ENCODE measurements around the gene ADCY2.

ADCY2 gene

GRCh38 chr5:7668161-7668560 is 272.2 kb downstream of the ADCY2 start:
- DNase-seq (ENCODE audit: low read depth): no peak

DNA sequence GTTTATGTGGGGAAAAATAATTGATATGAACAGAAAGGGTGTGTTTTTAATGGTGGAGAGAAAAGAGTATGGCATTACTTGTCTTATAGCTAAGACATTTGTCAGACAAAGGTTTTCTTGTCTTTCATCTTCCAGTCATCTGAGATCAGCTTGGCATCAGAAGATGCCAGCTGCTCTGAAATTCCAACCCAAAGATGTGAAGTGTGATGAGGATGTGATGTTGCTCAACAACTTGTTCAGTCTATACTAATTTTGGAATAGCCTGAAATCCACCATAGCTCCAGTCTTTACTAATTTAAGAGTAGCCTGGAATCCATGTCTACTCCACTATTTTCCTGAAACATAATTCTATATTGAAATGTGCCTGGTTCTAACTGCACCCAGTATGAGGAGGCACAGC is 272.7 kb downstream of the ADCY2 start:
- no peak for DNase-seq (ENCODE audit: low read depth)

DNA sequence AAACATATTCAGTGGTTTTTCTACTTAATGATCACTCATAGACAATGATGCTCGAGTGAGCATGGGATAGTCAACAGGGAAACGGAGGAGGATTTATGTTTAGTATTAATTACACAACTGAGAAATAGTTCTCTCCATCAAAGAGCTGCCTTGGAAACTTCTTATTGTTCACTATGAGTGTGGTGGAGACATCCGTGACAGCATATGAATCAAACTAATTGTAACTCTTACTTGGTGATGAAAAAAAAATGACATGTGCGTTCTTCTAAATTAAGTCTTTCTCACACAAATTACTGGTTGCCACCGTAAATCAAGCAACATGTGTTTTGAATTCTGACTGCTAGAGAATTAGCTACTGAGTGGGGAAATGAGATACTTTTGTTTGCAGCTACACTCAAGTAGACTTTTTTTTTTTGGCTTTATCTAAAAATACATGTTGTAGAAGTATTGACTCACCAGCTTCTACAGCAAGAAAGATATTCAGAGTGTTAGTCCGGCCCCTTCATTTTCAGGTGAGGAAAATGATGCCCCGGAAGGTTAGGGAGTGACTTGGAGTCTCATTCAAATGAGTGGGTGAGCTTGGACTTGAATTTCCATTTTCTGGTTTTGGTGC is 275.5 kb downstream of the ADCY2 start:
- DNase-seq (ENCODE audit: low read depth): no peak

GRCh38 chr5:7673658-7674057 is 277.7 kb downstream of the ADCY2 start:
- DNase-seq (ENCODE audit: low read depth): no peak

GRCh38 chr5:7676455-7676854 is 280.5 kb downstream of the ADCY2 start:
- DNase-seq (ENCODE audit: low read depth): no peak

DNA sequence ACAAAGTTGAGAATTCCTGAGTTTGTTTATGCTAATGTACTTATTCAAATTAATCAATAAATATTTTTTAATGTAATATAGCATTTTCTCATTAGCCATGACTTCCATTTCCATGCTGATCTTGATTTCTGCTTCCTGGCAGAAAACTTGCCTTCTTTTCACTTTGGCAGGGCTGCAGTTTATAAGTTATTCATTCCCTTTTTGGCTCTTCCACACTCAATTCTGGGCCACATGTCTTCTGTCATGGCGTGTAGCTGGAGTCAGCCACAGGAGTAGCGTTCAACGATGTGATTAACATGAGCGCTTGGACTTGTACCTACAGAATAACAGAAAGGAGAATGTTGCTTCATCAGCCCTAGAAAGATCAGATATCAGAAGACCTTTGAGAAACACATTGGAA is 282.1 kb downstream of the ADCY2 start:
- no peak for DNase-seq (ENCODE audit: low read depth)

DNA sequence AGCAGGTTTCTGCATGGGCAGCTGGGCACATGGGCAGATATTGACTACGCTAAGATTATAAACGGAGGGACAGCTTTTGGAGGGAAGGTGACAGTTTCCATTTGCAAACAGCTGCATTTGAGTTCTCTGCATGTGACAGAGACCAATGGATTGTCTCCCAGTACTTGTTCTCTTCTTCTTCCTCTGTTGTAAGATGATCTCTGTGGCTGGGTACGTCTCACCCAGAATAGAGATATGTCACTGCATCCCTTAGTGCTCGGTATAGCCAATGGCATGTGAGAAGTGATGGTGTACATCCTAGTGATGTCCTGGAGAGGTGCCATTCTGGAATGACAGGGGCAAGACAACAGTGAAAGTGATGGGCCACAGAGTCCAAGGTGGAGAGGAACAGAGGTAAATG is 283.7 kb downstream of the ADCY2 start:
- no peak for DNase-seq (ENCODE audit: low read depth)

DNA sequence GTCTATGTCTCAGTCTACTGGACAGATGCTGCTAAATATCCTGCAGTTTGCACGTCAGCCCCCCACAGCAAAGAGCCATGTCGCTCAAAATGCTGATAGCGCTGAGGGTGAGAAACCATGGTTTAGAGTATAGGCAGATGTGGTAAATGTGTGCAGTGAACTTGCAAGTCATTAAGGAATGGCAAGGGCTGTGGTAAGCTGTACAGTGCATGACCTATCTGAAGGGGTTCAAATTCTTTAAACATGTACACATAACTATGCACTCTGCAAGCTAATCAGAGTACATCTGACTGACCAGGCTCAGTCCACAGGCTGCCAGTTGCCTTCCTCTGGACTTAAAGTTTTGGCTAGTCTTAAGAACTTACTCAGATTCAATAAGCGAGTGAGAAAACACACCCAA is 284.3 kb downstream of the ADCY2 start:
- no peak for DNase-seq (ENCODE audit: low read depth)

- DNase-seq (ENCODE audit: low read depth): no peak
Measured at GRCh38 chr5:7682379-7682778, 286.4 kb downstream of the ADCY2 start.

- no peak for DNase-seq (ENCODE audit: low read depth)
Measured at GRCh38 chr5:7683753-7684152, 287.8 kb downstream of the ADCY2 start.

GRCh38 chr5:7684826-7685225 is 288.9 kb downstream of the ADCY2 start:
- no peak for DNase-seq (ENCODE audit: low read depth)

DNA sequence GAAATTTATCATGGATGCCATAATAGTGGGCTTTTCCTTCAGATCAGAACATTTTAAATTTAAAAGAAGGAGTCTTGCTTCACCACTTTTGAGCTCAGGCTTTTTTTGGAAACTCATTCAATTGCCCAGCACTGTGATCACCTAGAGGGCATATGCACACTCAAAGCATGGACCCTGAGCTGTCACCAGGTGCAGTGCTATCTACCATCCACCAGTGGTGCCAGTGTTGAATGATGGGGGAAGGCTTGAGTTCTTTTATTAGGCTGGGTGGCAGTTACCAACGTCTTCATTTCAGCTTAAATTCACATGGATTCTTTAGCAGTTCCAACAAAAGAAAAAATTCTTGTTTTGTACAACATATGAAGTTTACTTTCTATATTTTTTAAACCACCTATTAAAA is 290.9 kb downstream of the ADCY2 start:
- DNase-seq (ENCODE audit: low read depth): no peak

- no peak for DNase-seq (ENCODE audit: low read depth)
Measured at GRCh38 chr5:7690557-7690956, 294.6 kb downstream of the ADCY2 start.

DNA sequence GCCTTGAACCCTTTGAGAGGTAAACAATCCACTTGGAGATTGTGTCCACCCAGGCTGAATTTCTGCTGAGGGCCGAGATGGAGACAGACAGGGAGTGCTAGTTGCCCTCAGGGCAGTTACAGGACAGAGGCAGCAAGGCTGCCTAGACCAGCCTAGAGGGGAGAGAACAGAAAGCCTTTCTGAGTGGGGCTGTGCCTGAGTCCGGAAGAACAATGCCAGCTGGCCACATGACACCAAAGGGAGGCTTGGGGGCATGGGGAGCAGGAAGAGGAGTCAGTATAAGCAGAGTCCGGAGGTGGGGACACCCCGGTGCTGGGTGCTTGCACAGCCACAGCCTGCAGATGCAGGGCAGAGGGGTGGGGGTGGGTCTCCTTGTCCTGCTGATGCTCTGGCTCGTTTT is 309.3 kb downstream of the ADCY2 start:
- no peak for DNase-seq (ENCODE audit: low read depth)

- no peak for DNase-seq (ENCODE audit: low read depth)
Measured at GRCh38 chr5:7705736-7706135, 309.8 kb downstream of the ADCY2 start.

DNA sequence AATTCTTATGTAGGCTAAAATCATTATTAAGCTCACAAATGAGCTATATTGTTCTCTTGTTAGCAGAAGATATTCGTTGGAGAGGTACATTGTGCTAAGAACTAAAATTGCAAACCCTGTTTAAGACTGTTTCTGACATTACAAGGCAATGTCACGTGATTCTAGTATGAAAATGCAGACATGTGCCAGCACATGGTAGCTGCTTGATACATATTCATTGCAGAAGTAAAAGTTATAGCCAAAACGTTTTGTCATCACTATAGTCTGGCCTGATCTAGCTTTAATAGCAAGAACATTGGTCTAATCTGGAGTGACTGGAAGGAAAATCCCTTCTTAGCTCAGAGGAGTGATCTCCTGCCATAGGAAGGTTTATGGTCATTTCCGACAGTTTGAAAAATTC is 310.3 kb downstream of the ADCY2 start:
- DNase-seq (ENCODE audit: low read depth): no peak

- DNase-seq (ENCODE audit: low read depth): no peak
Measured at GRCh38 chr5:7714119-7714518, 318.2 kb downstream of the ADCY2 start.

- no peak for DNase-seq (ENCODE audit: low read depth)
Measured at GRCh38 chr5:7714697-7715096, 318.8 kb downstream of the ADCY2 start.

DNA sequence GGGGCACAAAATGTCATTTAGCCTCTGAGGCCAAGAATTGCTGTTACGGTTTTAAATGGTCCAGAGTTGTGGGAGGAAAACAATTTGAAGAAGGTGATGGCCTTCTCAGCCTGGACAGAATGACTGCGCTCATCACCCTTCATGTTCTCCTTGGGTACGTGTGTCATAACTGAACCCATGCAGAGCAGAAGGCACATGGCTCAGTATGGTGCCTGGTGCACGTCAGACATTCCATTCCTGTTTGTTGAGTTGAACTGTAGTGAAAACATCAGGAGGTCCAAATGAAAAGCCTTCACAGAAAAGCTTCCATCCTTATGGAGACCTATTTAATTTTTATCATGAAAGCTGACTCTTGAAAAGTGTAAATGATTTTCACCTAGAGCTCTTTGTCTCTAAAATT is 321.8 kb downstream of the ADCY2 start:
- no peak for DNase-seq (ENCODE audit: low read depth)

- no peak for DNase-seq (ENCODE audit: low read depth)
Measured at GRCh38 chr5:7728076-7728475, 332.1 kb downstream of the ADCY2 start.

DNA sequence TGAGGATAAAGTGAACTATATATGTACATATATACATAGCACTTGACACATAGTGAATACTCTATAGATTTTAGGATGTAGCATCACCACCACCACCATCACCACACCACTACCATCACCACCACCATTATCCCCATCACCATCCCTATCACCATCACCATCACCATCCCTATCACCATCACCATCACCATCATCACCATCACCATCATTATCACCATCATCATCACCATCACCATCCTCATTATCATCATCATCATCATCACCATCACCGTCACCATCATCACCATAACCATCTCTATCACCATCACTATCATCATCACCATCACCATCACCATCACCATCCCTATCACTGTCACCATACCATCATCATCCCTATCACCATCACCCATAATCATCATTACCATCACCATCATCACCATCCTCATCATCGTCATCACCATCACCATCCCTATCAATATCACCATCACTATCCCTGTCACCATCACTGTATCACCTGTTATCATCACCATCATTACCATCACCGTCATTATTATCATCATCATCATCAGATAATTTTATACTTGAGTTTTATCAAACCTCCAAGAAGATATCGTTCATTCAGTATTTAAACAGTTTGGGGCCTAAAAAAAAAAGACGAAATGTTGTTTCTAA is 345.6 kb downstream of the ADCY2 start:
- DNase-seq (ENCODE audit: low read depth): no peak

DNA sequence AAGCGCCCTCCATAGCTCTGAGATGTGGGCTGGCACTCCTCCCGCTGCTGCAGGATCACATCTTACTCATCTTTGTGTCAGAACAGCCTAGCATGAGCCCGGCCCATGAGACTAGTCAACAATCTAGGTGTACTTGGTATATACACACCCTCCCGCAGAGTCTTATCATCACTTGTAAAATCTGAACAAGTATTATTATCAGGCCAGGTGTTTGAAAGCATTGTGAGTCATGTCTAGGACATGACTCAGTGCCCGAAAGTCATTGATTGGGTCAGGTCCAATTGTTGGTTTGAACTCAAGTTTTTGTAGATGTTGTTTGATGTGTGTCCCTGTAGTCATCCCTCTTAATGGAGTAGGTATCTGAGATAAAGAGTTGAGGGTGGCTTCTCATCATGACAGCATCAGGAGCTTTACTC is 346.3 kb downstream of the ADCY2 start:
- no peak for DNase-seq (ENCODE audit: low read depth)

DNA sequence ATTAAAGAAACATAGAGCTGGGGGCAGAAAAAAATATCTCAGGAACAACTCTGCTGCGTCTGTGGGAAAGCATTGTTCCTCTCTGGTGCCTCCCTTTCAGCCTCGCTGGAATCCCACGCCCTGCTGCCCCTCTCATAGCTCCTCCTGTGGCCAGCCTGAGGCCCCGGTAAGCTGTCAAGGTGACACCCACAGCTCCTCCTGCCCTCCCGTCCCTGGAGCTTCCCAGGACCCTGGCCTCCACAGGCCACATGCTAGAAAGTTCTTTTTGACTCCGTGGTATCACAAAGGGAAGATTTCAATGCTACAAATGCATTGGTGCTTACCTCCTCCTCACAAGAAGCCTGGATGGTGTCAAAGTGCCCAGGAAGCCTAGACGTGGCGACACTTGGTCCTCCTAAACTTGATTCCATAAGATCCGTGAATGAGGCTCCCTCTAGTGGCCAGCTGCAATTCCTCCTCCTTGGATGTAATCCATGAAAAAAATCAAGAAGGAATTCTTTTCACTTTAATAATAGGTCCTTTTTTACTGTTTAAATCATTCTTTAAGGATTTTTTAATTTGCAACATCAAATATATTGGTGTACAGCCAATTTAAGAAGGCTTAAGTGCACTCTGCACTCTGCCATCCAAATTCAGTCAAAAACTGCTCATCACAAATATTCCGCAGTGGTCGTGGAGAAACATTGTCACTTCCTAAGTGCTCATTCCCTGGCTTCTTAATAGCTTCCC is 350.1 kb downstream of the ADCY2 start:
- DNase-seq (ENCODE audit: low read depth): peak; percentile 11

GRCh38 chr5:7747728-7748127 is 351.8 kb downstream of the ADCY2 start:
- DNase-seq (ENCODE audit: low read depth): no peak
